ENCODE data around the gene TMEM232.

- TF ChIP-seq CTCF (optimal IDR thresholded peaks at IDR 0.05 in 1 of 3, IDR thresholded peaks at IDR 0.05 in 1 of 3, conservative IDR thresholded peaks at IDR 0.05 in 1 of 3; ENCODE audit: extremely low read depth in 1 of 3, insufficient read depth in 2 of 3, low read length in 3 of 3) (no peak), EZH2 (IDR thresholded peaks at IDR 0.05; ENCODE audit: low read length) (no peak)
Measured at GRCh38 chr5:110512266-110512665, 214.2 kb downstream of the TMEM232 start.

All from keratinocyte (primary cell).